Esophagus muscularis mucosa (tissue), 4 donors: ENCODE data around the gene KCNQ1. TPM values are rescaled to one million over a fixed set of nuclear protein-coding genes. Genes with fewer than 3 reads are reported as not detected.
"Not testable (repeated sequence)": the region's sequence is repeated elsewhere in the genome, so short reads cannot be mapped to it uniquely, and the experiment has no call there.

Experiments used
- DNase-seq: peaks from one replicate; pipeline ENCODE4 v3.0.0-alpha.2; 2017; ENCODE audit errors: extremely low spot score
- H3K27ac ChIP-seq, 4 donors: fragments of 200-600 bp; sonication (generic); replicated peaks in 1 of 4; 1 replicate in 3 of 4; 2 replicates in 1 of 4; pipeline ENCODE4 v1.5.1; 2016 to 2019; ENCODE audit warnings: mild to moderate bottlenecking in 1 of 4
- H3K27me3 ChIP-seq, 4 donors: fragments of 200-600 bp; sonication (generic); one replicate each; pipeline versions ENCODE4 v1.5.1 to v1.6.0; 2016 to 2019
- H3K36me3 ChIP-seq, 4 donors: fragments of 200-600 bp; sonication (generic); one replicate each; pipeline ENCODE4 v1.5.1; 2016 to 2019
- H3K4me1 ChIP-seq, 4 donors: fragments of 200-600 bp; sonication (generic); one replicate each; pipeline ENCODE4 v1.5.1; 2016 to 2019
- H3K4me3 ChIP-seq, 4 donors: fragments of 200-600 bp; sonication (generic); 1 replicate in 2 of 4; 2 replicates in 2 of 4; pipeline ENCODE4 v1.5.1; 2016 to 2019; ENCODE audit warnings: mild to moderate bottlenecking in 4 of 4, moderate library complexity in 1 of 4
- H3K9me3 ChIP-seq, 4 donors: fragments of 200-600 bp; sonication (generic); 1 replicate in 3 of 4; 2 replicates in 1 of 4; pipeline ENCODE4 v1.5.1; 2016 to 2019
- EP300 ChIP-seq: sonication (generic); formaldehyde crosslinking; IDR thresholded peaks from one replicate; pipeline ENCODE4 v1.6.1; 2017; ENCODE audit warnings: antibody characterized with exemption
- POLR2A ChIP-seq: fragments of 450-650 bp; IDR thresholded peaks from one replicate; pipeline ENCODE4 v1.6.1; 2017; ENCODE audit warnings: antibody characterized with exemption, moderate library complexity, mild to moderate bottlenecking, low read depth
- POLR2AphosphoS5 ChIP-seq, 2 donors: sonication (generic); formaldehyde crosslinking; IDR thresholded peaks; one replicate each; pipeline ENCODE4 v1.6.1; 2017; ENCODE audit warnings: antibody characterized with exemption in 2 of 2
- WGBS: methylation state at CpG from one replicate; pipeline ENCODE4 v1.1.5; 2018; 5-methylcytosine and 5-hydroxymethylcytosine counted together
- intact Hi-C: fragments of 100-400 bp; cut with DNase I; formaldehyde crosslinking; loops from one replicate; pipeline ENCODE4 v1.15.1; 2023
- total RNA-seq, 4 donors: library from RNA; depleted of rRNA; stranded (reverse); fragments of >200 nt; gene quantifications; one replicate each; pipeline versions ENCODE4 v1.1.0 to v1.2.1, GENCODE V29; 2016
- TF ChIP-seq, protein P1 (sequence below), 3 experiments: fragments of 200-600 bp in 2 of 3; fragments of 450-650 bp in 1 of 3; sonication (generic) in 2 of 3; IDR thresholded peaks; one replicate each; pipeline ENCODE4 v1.5.1; 2017 to 2019; ENCODE audit warnings: antibody characterized with exemption in 3 of 3, mild to moderate bottlenecking in 2 of 3, moderate library complexity in 1 of 3

The KCNQ1 gene
- total RNA-seq, 4 donors from 2014 or later: 2.1 to 5.9 (median 4.3) TPM

DNA sequence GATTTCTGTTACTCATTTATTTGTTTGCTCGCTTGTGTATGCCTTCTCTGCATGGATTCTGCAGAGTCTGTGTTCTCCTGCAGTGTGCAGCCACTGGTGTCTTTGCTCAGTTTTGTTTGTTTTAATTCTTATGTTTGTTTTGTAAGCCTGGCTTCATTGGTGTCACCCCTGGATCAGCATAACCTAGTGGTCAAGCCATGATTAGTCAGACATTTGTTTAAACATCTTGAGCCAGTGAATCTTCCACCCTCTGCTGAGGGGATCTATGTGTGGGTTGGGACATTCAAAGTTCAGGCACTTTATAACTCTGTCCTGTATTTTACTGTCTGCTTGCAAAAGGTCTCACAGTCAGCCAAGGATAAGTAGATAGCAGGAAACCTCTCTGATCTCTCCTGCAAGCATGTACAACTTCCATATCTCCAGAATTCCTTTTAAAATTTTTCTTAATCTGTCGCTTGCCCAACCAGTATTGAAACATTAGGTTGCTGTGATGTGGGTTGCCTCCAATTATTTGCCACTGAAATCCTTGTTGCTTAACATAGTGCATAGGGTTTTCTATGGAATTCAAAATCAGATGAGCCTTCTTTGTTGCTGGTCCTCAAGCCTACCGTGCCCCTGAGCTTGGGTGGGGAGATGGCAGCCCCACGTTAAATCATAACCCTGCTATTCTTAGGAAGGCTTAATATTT is 168.2 kb downstream of the KCNQ1 start:
- intact Hi-C loops: no loop called here
- no peak overlapping the region for H3K27ac ChIP-seq
- H3K27me3 ChIP-seq: no peaks in the 10 kb centered on the region
- no peak overlapping the region for H3K4me3 ChIP-seq
- peaks cover 0 to 21% (median 14%) of the 10 kb centered on the region in 4 donors for H3K9me3 ChIP-seq
- no peaks in the 10 kb centered on the region for H3K4me1 ChIP-seq
- no peak for TF ChIP-seq POLR2AphosphoS5 (IDR thresholded peaks at IDR 0.05)
- TF ChIP-seq EP300: no peak
- TF ChIP-seq, protein P1, sequence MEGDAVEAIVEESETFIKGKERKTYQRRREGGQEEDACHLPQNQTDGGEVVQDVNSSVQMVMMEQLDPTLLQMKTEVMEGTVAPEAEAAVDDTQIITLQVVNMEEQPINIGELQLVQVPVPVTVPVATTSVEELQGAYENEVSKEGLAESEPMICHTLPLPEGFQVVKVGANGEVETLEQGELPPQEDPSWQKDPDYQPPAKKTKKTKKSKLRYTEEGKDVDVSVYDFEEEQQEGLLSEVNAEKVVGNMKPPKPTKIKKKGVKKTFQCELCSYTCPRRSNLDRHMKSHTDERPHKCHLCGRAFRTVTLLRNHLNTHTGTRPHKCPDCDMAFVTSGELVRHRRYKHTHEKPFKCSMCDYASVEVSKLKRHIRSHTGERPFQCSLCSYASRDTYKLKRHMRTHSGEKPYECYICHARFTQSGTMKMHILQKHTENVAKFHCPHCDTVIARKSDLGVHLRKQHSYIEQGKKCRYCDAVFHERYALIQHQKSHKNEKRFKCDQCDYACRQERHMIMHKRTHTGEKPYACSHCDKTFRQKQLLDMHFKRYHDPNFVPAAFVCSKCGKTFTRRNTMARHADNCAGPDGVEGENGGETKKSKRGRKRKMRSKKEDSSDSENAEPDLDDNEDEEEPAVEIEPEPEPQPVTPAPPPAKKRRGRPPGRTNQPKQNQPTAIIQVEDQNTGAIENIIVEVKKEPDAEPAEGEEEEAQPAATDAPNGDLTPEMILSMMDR (IDR thresholded peaks at IDR 0.05): no peak
- no peak for TF ChIP-seq POLR2A
- WGBS: 82% methylated on average over 4 of the region's 4 CpGs
- H3K36me3 ChIP-seq: no peaks in the 10 kb centered on the region
- DNase-seq: no peak

GRCh38 chr11:2621894-2622293 is 177.1 kb downstream of the KCNQ1 start:
- Histone ChIP-seq H3K4me3 (no peak overlapping the region), H3K27me3 (peaks cover 0 to 4% (median 0%) of the 10 kb centered on the region in 4 donors), H3K9me3 (no peaks in the 10 kb centered on the region), H3K27ac (no peak overlapping the region), H3K4me1 (no peaks in the 10 kb centered on the region), H3K36me3 (peaks cover 0 to 12% (median 0%) of the 10 kb centered on the region in 4 donors)
- no peak for DNase-seq
- WGBS: 25% methylated on average over 3 of the region's 3 CpGs
- intact Hi-C loops: no loop called here
- TF ChIP-seq EP300 (no peak), POLR2A (no peak), POLR2AphosphoS5 (IDR thresholded peaks at IDR 0.05) (no peak)
- TF ChIP-seq, protein P1 (IDR thresholded peaks at IDR 0.05): no peak

- TF ChIP-seq POLR2AphosphoS5 (IDR thresholded peaks at IDR 0.05) (no peak), POLR2A (no peak), EP300 (no peak)
- TF ChIP-seq, protein P1 (IDR thresholded peaks at IDR 0.05): no peak
- Histone ChIP-seq H3K4me1 (no peaks in the 10 kb centered on the region), H3K27me3 (peaks cover 0 to 4% (median 0%) of the 10 kb centered on the region in 4 donors), H3K36me3 (peaks cover 0 to 12% (median 0%) of the 10 kb centered on the region in 4 donors), H3K27ac (no peak overlapping the region), H3K4me3 (no peak overlapping the region), H3K9me3 (peaks cover 0 to 18% (median 7%) of the 10 kb centered on the region in 4 donors)
- intact Hi-C loops: no loop called here
- no peak for DNase-seq
- WGBS: 54% methylated on average over 3 of the region's 3 CpGs
These were observed 180.4 kb downstream of the KCNQ1 start for GRCh38 chr11:2625183-2625582.

DNA sequence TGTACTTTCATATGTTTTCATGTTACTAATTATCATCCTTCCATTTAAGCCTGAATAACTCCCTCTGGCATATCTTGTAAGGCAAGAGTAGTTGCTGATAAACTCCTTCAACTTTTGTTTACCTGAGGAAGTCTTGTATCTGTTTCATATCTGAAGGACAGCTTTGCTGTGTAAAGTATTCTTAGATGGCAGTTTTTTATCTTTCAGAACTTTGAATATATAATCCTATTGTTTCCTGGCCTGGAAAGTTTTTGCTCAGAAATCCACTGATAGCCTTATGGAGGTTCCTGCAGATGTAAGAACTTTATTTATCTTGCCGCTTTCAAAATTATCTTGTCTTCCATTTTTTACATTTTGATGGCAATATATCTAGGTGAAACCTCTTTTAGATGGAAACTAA is 185.9 kb downstream of the KCNQ1 start:
- intact Hi-C loops: no loop called here
- Histone ChIP-seq H3K9me3 (peaks cover 0 to 60% (median 52%) of the 10 kb centered on the region in 4 donors), H3K27ac (no peak overlapping the region), H3K4me1 (no peaks in the 10 kb centered on the region), H3K4me3 (no peak overlapping the region), H3K27me3 (no peaks in the 10 kb centered on the region), H3K36me3 (no peaks in the 10 kb centered on the region)
- DNase-seq: no peak
- 94% methylated on average over 1 of the region's 1 CpG for WGBS
- no peak for TF ChIP-seq POLR2AphosphoS5 (IDR thresholded peaks at IDR 0.05)
- no peak for TF ChIP-seq EP300

GRCh38 chr11:2631161-2631560 is 186.4 kb downstream of the KCNQ1 start:
- WGBS: 57% methylated on average over 1 of the region's 1 CpG
- TF ChIP-seq POLR2A (no peak), EP300 (no peak), POLR2AphosphoS5 (IDR thresholded peaks at IDR 0.05) (no peak)
- TF ChIP-seq, protein P1 (IDR thresholded peaks at IDR 0.05): no peak
- Histone ChIP-seq H3K27me3 (no peaks in the 10 kb centered on the region), H3K36me3 (no peaks in the 10 kb centered on the region), H3K4me3 (no peak overlapping the region), H3K9me3 (peaks cover 0 to 60% (median 52%) of the 10 kb centered on the region in 4 donors), H3K27ac (no peak overlapping the region), H3K4me1 (no peaks in the 10 kb centered on the region)
- DNase-seq: no peak
- intact Hi-C loops: no loop called here

DNA sequence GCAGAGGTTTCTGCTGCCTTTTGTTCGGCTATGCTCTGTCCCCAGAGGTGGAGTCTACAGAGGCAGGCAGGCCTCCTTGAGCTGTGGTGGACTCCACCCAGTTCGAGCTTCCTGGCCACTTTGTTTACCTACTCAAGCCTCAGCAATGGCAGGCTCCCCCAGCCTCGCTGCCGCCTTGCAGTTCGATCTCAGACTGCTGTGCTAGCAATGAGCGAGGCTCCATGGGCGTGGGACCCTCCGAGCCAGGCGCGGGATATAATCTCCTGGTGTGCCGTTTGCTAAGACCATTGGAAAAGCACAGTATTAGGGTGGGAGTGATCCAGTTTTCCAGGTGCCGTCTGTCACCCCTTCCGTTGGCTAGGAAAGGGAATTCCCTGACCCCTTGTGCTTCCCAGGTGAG is 195.0 kb downstream of the KCNQ1 start:
- H3K4me3 ChIP-seq, DNase-seq, H3K36me3 ChIP-seq, H3K27me3 ChIP-seq, intact Hi-C loops, H3K4me1 ChIP-seq, H3K27ac ChIP-seq: not testable (repeated sequence)
- 95% methylated on average over 11 of the region's 13 CpGs for WGBS
- H3K9me3 ChIP-seq: peaks cover 0 to 68% (median 61%) of the 10 kb centered on the region in 4 donors
